ENCODE results near the gene VAPB.
A peak's percentile ranks its signal among the peaks of the same experiment; 100 is the strongest.

Gene VAPB

GRCh38 chr20:58466095-58466708, 77.2 kb downstream of the VAPB start:
- TF ChIP-seq CTCF (conservative IDR thresholded peaks at IDR 0.05): no peak
- H3K27ac ChIP-seq: no peak overlapping the region

GRCh38 chr20:58466729-58467571, 77.9 kb downstream of the VAPB start:
- no peak overlapping the region for H3K27ac ChIP-seq
- TF ChIP-seq CTCF (conservative IDR thresholded peaks at IDR 0.05): no peak

- no peak for TF ChIP-seq CTCF (conservative IDR thresholded peaks at IDR 0.05)
- H3K27ac ChIP-seq: peak overlapping the region; percentile 20; the same call in 1 of the 2 replicates
Observed at GRCh38 chr20:58467572-58468527, 78.8 kb downstream of the VAPB start.

- no peak overlapping the region for H3K27ac ChIP-seq
- TF ChIP-seq CTCF (conservative IDR thresholded peaks at IDR 0.05): no peak
Observed at GRCh38 chr20:58469616-58470015, 80.6 kb downstream of the VAPB start.

GRCh38 chr20:58470336-58471192, 81.5 kb downstream of the VAPB start:
- no peak for TF ChIP-seq CTCF (conservative IDR thresholded peaks at IDR 0.05)
- no peak overlapping the region for H3K27ac ChIP-seq

GRCh38 chr20:58471193-58472164, 82.5 kb downstream of the VAPB start:
- H3K27ac ChIP-seq: no peak overlapping the region
- no peak for TF ChIP-seq CTCF (conservative IDR thresholded peaks at IDR 0.05)
